CD14-positive monocyte (primary cell): ENCODE data around the gene MYL2. TPM values are rescaled to one million over a fixed set of nuclear protein-coding genes. Genes with fewer than 3 reads are reported as not detected.

Experiments used
- DNase-seq, 3 donors: peaks; one replicate each; pipeline ENCODE4 v3.0.0-alpha.2; 2011 to 2022
- H2AFZ ChIP-seq: 2 replicates; pipeline ENCODE4 v1.6.0; 2012; ENCODE audit warnings: mild to moderate bottlenecking, low read depth, low read length, inconsistent platforms; ENCODE audit not compliant: insufficient read depth, poor library complexity, severe bottlenecking
- H3K27ac ChIP-seq, 2 donors: 1 replicate in 1 of 2; 2 replicates in 1 of 2; pipeline ENCODE4 v1.5.1; 2012 to 2013; ENCODE audit warnings: low read length in 2 of 2, control low read depth in 1 of 2, inconsistent platforms in 1 of 2, low read depth in 1 of 2, mild to moderate bottlenecking in 1 of 2
- H3K27me3 ChIP-seq, 2 donors: one replicate each; pipeline versions ENCODE4 v1.6.0 to v1.6.1; 2011 to 2013; ENCODE audit warnings: low read length in 2 of 2; ENCODE audit not compliant: control insufficient read depth in 2 of 2, insufficient read depth in 2 of 2
- H3K36me3 ChIP-seq, 2 donors: replicated peaks in 1 of 2; 1 replicate in 1 of 2; 2 replicates in 1 of 2; pipeline versions ENCODE4 v1.5.1 to v1.6.1; 2012 to 2013; ENCODE audit warnings: low read length in 2 of 2, control low read depth in 1 of 2, inconsistent platforms in 1 of 2, mild to moderate bottlenecking in 1 of 2; ENCODE audit not compliant: insufficient read depth in 2 of 2, control insufficient read depth in 1 of 2
- H3K4me1 ChIP-seq, 2 donors: 1 replicate in 1 of 2; 2 replicates in 1 of 2; pipeline versions ENCODE4 v1.5.1 to v1.6.1; 2012 to 2013; ENCODE audit warnings: low read length in 2 of 2, control low read depth in 1 of 2, inconsistent platforms in 1 of 2, mild to moderate bottlenecking in 1 of 2, moderate library complexity in 1 of 2; ENCODE audit not compliant: insufficient read depth in 2 of 2, control insufficient read depth in 1 of 2
- H3K4me2 ChIP-seq: replicated peaks from 2 replicates; pipeline ENCODE3; 2012; ENCODE audit warnings: low read length, moderate library complexity, mild to moderate bottlenecking; ENCODE audit not compliant: poor library complexity, severe bottlenecking; ENCODE audit errors: extremely low read depth
- H3K4me3 ChIP-seq, 3 experiments: fragments of 200-600 bp in 1 of 3; sonication (generic) in 1 of 3; replicated peaks in 1 of 3; 1 replicate in 2 of 3; 2 replicates in 1 of 3; pipeline ENCODE4 v1.5.1; 2011 to 2013; ENCODE audit warnings: low read length in 3 of 3, mild to moderate bottlenecking in 3 of 3, control low read depth in 2 of 3, low read depth in 2 of 3, inconsistent platforms in 1 of 3, moderate library complexity in 1 of 3
- H3K79me2 ChIP-seq: 2 replicates; pipeline ENCODE4 v1.6.0; 2012; ENCODE audit warnings: mild to moderate bottlenecking, control low read depth, inconsistent platforms, low read length, moderate library complexity; ENCODE audit not compliant: insufficient read depth
- H3K9ac ChIP-seq: 2 replicates; pipeline ENCODE4 v1.6.0; 2017; ENCODE audit warnings: low read length, mild to moderate bottlenecking; ENCODE audit not compliant: insufficient read depth, poor library complexity, severe bottlenecking
- H3K9me3 ChIP-seq, 2 donors: replicated peaks in 1 of 2; 1 replicate in 1 of 2; 2 replicates in 1 of 2; pipeline versions ENCODE4 v1.5.1 to v1.6.1; 2012 to 2013; ENCODE audit warnings: low read length in 2 of 2, control low read depth in 1 of 2; ENCODE audit not compliant: control insufficient read depth in 1 of 2, insufficient read depth in 1 of 2
- H4K20me1 ChIP-seq: 2 replicates; pipeline ENCODE4 v1.6.0; 2012; ENCODE audit warnings: mild to moderate bottlenecking, low read length, control low read depth, moderate library complexity; ENCODE audit not compliant: insufficient read depth
- H3K27ac Mint-ChIP-seq, 7 donors: one replicate each; pipeline ENCODE4 v1.8.0; 2020; ENCODE audit warnings: mild to moderate bottlenecking in 7 of 7, mixed read lengths in 7 of 7, moderate library complexity in 6 of 7, inconsistent platforms in 2 of 7
- H3K27me3 Mint-ChIP-seq, 3 donors: one replicate each; pipeline ENCODE4 v1.8.0; 2021 to 2022; ENCODE audit warnings: low read depth in 3 of 3, mild to moderate bottlenecking in 3 of 3, mixed read lengths in 3 of 3, moderate library complexity in 3 of 3, inconsistent platforms in 1 of 3
- H3K36me3 Mint-ChIP-seq, 2 donors: one replicate each; pipeline ENCODE4 v1.8.0; 2020; ENCODE audit warnings: mixed read lengths in 2 of 2, inconsistent platforms in 1 of 2, mild to moderate bottlenecking in 1 of 2
- H3K4me1 Mint-ChIP-seq: one replicate; pipeline ENCODE4 v1.8.0; 2020; ENCODE audit warnings: mild to moderate bottlenecking, mixed read lengths
- H3K4me3 Mint-ChIP-seq, 2 donors: one replicate each; pipeline ENCODE4 v1.8.0; 2020; ENCODE audit warnings: mild to moderate bottlenecking in 2 of 2, mixed read lengths in 2 of 2, moderate library complexity in 1 of 2
- H3K9me3 Mint-ChIP-seq, 7 donors: one replicate each; pipeline ENCODE4 v1.8.0; 2020 to 2022; ENCODE audit warnings: mixed read lengths in 7 of 7, mild to moderate bottlenecking in 6 of 7, moderate library complexity in 6 of 7, inconsistent platforms in 2 of 7
- WGBS: methylation state at CpG from one replicate; pipeline ENCODE4 v1.1.5; 2013; ENCODE audit warnings: missing lambda C conversion rate; ENCODE audit not compliant: insufficient coverage; 5-methylcytosine and 5-hydroxymethylcytosine counted together
- intact Hi-C, 2 donors: fragments of 100-400 bp; cut with micrococcal nuclease; formaldehyde crosslinking; loops; one replicate each; pipeline versions ENCODE4 v1.15.0 to v1.15.1; 2023
- polyA plus RNA-seq, 3 donors: library from polyadenylated mRNA; depleted of rRNA in 1 of 3; unstranded in 2 of 3; stranded (reverse) in 1 of 3; fragments of 300-500 nt in 2 of 3; fragments of >200 nt in 1 of 3; fragmentation: Illumina TruSeq in 2 of 3; gene quantifications; 1 replicate in 2 of 3; 2 replicates in 1 of 3; pipeline ENCODE4 v1.2.3, GENCODE V29; 2012 to 2021
- TF ChIP-seq, protein P1 (sequence below): fragments of 200-600 bp; IDR thresholded peaks from one replicate; pipeline ENCODE4 v1.8.0; 2022; ENCODE audit warnings: antibody characterized with exemption, mild to moderate bottlenecking

MYL2 gene
- polyA plus RNA-seq, 3 donors: not detected

- H3K79me2 ChIP-seq: no peaks in the 10 kb centered on the region
- H3K9me3 Mint-ChIP-seq: no peaks in the 10 kb centered on the region
- no peak overlapping the region for H3K4me3 ChIP-seq
- peaks cover 0 to 10% (median 4%) of the 10 kb centered on the region in 3 donors for H3K27me3 Mint-ChIP-seq
- TF ChIP-seq, protein P1, sequence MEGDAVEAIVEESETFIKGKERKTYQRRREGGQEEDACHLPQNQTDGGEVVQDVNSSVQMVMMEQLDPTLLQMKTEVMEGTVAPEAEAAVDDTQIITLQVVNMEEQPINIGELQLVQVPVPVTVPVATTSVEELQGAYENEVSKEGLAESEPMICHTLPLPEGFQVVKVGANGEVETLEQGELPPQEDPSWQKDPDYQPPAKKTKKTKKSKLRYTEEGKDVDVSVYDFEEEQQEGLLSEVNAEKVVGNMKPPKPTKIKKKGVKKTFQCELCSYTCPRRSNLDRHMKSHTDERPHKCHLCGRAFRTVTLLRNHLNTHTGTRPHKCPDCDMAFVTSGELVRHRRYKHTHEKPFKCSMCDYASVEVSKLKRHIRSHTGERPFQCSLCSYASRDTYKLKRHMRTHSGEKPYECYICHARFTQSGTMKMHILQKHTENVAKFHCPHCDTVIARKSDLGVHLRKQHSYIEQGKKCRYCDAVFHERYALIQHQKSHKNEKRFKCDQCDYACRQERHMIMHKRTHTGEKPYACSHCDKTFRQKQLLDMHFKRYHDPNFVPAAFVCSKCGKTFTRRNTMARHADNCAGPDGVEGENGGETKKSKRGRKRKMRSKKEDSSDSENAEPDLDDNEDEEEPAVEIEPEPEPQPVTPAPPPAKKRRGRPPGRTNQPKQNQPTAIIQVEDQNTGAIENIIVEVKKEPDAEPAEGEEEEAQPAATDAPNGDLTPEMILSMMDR: no peak
- H3K4me1 Mint-ChIP-seq: peaks cover 12% of the 10 kb centered on the region
- no peaks in the 10 kb centered on the region for H3K27me3 ChIP-seq
- no peak overlapping the region for H3K4me2 ChIP-seq
- H4K20me1 ChIP-seq: no peaks in the 10 kb centered on the region
- no peak overlapping the region for H2AFZ ChIP-seq
- H3K36me3 ChIP-seq: no peaks in the 10 kb centered on the region
- no peak overlapping the region for H3K9ac ChIP-seq
- H3K4me3 Mint-ChIP-seq: no peak overlapping the region
- no peaks in the 10 kb centered on the region for H3K36me3 Mint-ChIP-seq
- no peak overlapping the region for H3K27ac Mint-ChIP-seq
- no peak overlapping the region for H3K27ac ChIP-seq
- no peak for DNase-seq
- H3K9me3 ChIP-seq: no peaks in the 10 kb centered on the region
- WGBS: 88% methylated on average over 5 of the region's 7 CpGs
- H3K4me1 ChIP-seq: peaks cover 0 to 7% of the 10 kb centered on the region in 2 donors
- intact Hi-C loops: no loop called here
Observed at GRCh38 chr12:110917961-110918360, 2.4 kb downstream of the MYL2 start.

GRCh38 chr12:110917467-110917866, 2.9 kb downstream of the MYL2 start:
- WGBS: 83% methylated on average over 3 of the region's 5 CpGs
- Histone ChIP-seq H3K79me2 (no peaks in the 10 kb centered on the region), H3K9me3 (no peaks in the 10 kb centered on the region), H3K4me3 (no peak overlapping the region), H3K4me2 (no peak overlapping the region), H3K36me3 (no peaks in the 10 kb centered on the region), H3K9ac (no peak overlapping the region), H2AFZ (no peak overlapping the region), H3K27me3 (no peaks in the 10 kb centered on the region), H3K27ac (no peak overlapping the region), H4K20me1 (no peaks in the 10 kb centered on the region), H3K4me1 (peaks cover 0 to 7% of the 10 kb centered on the region in 2 donors)
- Mint-ChIP-seq H3K27ac (no peak overlapping the region), H3K4me1 (peaks cover 12% of the 10 kb centered on the region), H3K4me3 (no peak overlapping the region), H3K27me3 (peaks cover 0 to 10% (median 4%) of the 10 kb centered on the region in 3 donors), H3K9me3 (no peaks in the 10 kb centered on the region), H3K36me3 (no peaks in the 10 kb centered on the region)
- DNase-seq: no peak
- intact Hi-C loops: no loop called here
- TF ChIP-seq, protein P1: no peak
